OCI-LY3 (cell line): ENCODE measurements around the gene DDO.

Source experiments
- H2AFZ ChIP-seq: fragments of 200-600, 300-600 bp; shearing (Covaris generic); 2 replicates; pipeline ENCODE4 v1.6.0; 2014; ENCODE audit warnings: antibody characterized with exemption, low read depth, low read length
- H3K27ac ChIP-seq: fragments of 200-600, 300-600 bp; sonication (generic); 2 replicates; pipeline ENCODE4 v1.5.1; 2014; ENCODE audit warnings: mild to moderate bottlenecking, low read length, moderate library complexity, mixed read lengths
- H3K27me3 ChIP-seq: fragments of 200-600, 300-600 bp; sonication (generic); 2 replicates; pipeline ENCODE4 v1.6.1; 2014; ENCODE audit warnings: low read depth, low read length, mixed read lengths
- H3K36me3 ChIP-seq: fragments of 200-600, 300-600 bp; sonication (generic); replicated peaks from 2 replicates; pipeline ENCODE3; 2014; ENCODE audit warnings: low read depth, low read length, mixed read lengths
- H3K4me1 ChIP-seq: fragments of 300-600, 200-600 bp; sonication (generic); 2 replicates; pipeline ENCODE4 v1.6.1; 2014; ENCODE audit warnings: low read length, mixed read lengths
- H3K4me2 ChIP-seq: fragments of 200-600, 300-600 bp; sonication (generic); 2 replicates; pipeline ENCODE4 v1.6.1; 2014; ENCODE audit warnings: low read length, mixed read lengths
- H3K4me3 ChIP-seq: fragments of 300-600, 200-600 bp; sonication (generic); 2 replicates; pipeline ENCODE4 v1.5.1; 2014; ENCODE audit warnings: antibody characterized with exemption, mild to moderate bottlenecking, low read length, moderate library complexity
- H3K79me2 ChIP-seq: fragments of 300-600, 200-600 bp; shearing (Covaris generic); 2 replicates; pipeline ENCODE4 v1.6.1; 2014; ENCODE audit warnings: mild to moderate bottlenecking, low read length, mixed read lengths
- H3K9ac ChIP-seq: fragments of 300-600, 200-600 bp; shearing (Covaris generic); 2 replicates; pipeline ENCODE4 v1.6.0; 2014; ENCODE audit warnings: mild to moderate bottlenecking, low read length, moderate library complexity
- H3K9me3 ChIP-seq: fragments of 200-600, 300-600 bp; shearing (Covaris generic); 2 replicates; pipeline ENCODE4 v1.6.1; 2014; ENCODE audit warnings: low read length, mixed read lengths; ENCODE audit not compliant: insufficient read depth
- H4K20me1 ChIP-seq: fragments of 200-600, 300-600 bp; sonication (generic); 2 replicates; pipeline ENCODE4 v1.6.1; 2016; ENCODE audit warnings: low read length, mixed read lengths; ENCODE audit not compliant: insufficient read depth
- EZH2phosphoT487 ChIP-seq: fragments of 200-600 bp; shearing (Covaris generic); IDR thresholded peaks from 2 replicates; pipeline ENCODE4 v1.6.1; 2018; ENCODE audit warnings: antibody characterized with exemption, mixed run types, low read depth
- TF ChIP-seq, protein P1 (sequence below): fragments of 200-600, 300-600 bp; sonication (generic); IDR thresholded peaks from 2 replicates; pipeline ENCODE4 v1.5.1; 2014; ENCODE audit warnings: antibody characterized with exemption, low read length, low read depth

DDO gene

DNA sequence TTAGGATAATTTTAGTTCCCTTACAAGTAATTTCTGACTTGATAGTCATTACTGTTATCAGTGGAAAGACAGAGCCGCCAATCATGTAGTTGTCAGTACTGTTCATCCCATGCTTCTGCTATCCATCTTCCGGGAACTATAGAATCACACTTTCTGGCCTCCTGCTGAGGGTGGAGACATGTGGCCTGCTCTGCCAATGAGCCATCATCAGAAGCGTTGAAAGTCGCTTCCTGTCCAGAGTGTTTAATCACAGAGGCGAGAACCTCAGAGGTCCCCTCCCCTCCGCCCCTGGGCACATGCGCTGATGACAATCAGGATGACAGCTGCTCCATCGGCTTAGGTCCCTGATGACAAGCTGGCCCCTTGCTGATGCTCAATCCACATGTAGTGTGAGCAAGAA is 3.0 kb downstream of the DDO start:
- no peak for TF ChIP-seq EZH2phosphoT487
- TF ChIP-seq, protein P1, sequence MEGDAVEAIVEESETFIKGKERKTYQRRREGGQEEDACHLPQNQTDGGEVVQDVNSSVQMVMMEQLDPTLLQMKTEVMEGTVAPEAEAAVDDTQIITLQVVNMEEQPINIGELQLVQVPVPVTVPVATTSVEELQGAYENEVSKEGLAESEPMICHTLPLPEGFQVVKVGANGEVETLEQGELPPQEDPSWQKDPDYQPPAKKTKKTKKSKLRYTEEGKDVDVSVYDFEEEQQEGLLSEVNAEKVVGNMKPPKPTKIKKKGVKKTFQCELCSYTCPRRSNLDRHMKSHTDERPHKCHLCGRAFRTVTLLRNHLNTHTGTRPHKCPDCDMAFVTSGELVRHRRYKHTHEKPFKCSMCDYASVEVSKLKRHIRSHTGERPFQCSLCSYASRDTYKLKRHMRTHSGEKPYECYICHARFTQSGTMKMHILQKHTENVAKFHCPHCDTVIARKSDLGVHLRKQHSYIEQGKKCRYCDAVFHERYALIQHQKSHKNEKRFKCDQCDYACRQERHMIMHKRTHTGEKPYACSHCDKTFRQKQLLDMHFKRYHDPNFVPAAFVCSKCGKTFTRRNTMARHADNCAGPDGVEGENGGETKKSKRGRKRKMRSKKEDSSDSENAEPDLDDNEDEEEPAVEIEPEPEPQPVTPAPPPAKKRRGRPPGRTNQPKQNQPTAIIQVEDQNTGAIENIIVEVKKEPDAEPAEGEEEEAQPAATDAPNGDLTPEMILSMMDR = no peak
- H3K27me3 ChIP-seq = no peaks in the 10 kb centered on the region
- no peak overlapping the region for H3K9ac ChIP-seq

GRCh38 chr6:110410511-110410910 is 4.9 kb downstream of the DDO start:
- H4K20me1 ChIP-seq = no peaks in the 10 kb centered on the region
- no peaks in the 10 kb centered on the region for H3K27me3 ChIP-seq
- H3K4me3 ChIP-seq = no peak overlapping the region
- no peak for TF ChIP-seq EZH2phosphoT487
- TF ChIP-seq, protein P1 = no peak
- H3K9me3 ChIP-seq = no peaks in the 10 kb centered on the region
- no peaks in the 10 kb centered on the region for H3K79me2 ChIP-seq
- no peak overlapping the region for H3K27ac ChIP-seq
- no peak overlapping the region for H3K9ac ChIP-seq
- H3K4me1 ChIP-seq = no peaks in the 10 kb centered on the region
- no peak overlapping the region for H2AFZ ChIP-seq
- no peaks in the 10 kb centered on the region for H3K36me3 ChIP-seq
- H3K4me2 ChIP-seq = no peak overlapping the region

More for the DNA sequence above, 3.0 kb downstream of the DDO start:
- no peaks in the 10 kb centered on the region for H3K36me3 ChIP-seq
- H4K20me1 ChIP-seq = no peaks in the 10 kb centered on the region
- H3K27ac ChIP-seq = no peak overlapping the region
- H3K4me2 ChIP-seq = no peak overlapping the region
- H3K4me3 ChIP-seq = no peak overlapping the region
- H3K4me1 ChIP-seq = no peaks in the 10 kb centered on the region
- H3K9me3 ChIP-seq = no peaks in the 10 kb centered on the region
- H2AFZ ChIP-seq = no peak overlapping the region
- H3K79me2 ChIP-seq = no peaks in the 10 kb centered on the region

DNA sequence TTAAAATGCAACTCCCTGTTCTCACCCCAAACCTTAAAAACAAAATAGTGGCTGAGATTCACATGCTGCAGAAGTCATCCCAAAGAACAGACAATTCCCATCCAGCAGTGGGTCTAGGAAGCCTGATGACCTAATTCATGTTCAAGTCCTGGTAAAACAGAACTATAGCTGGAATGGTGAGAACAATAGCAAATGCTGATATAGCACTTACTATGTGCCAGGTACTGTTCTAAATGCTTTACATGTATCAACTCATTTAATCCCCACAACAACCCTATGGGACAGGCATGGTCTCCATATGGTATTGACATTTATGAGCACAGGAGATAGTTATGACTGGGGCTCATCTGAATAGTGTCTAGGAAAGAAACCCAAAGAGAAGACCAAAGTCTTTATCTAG is 5.6 kb downstream of the DDO start:
- Histone ChIP-seq H3K36me3 (no peaks in the 10 kb centered on the region), H3K27me3 (no peaks in the 10 kb centered on the region), H3K4me1 (no peaks in the 10 kb centered on the region), H3K4me2 (no peak overlapping the region), H2AFZ (no peak overlapping the region), H3K27ac (no peak overlapping the region), H3K4me3 (no peak overlapping the region), H3K9ac (no peak overlapping the region), H3K9me3 (no peaks in the 10 kb centered on the region), H4K20me1 (no peaks in the 10 kb centered on the region), H3K79me2 (no peaks in the 10 kb centered on the region)
- TF ChIP-seq EZH2phosphoT487 = no peak
- TF ChIP-seq, protein P1 = no peak

DNA sequence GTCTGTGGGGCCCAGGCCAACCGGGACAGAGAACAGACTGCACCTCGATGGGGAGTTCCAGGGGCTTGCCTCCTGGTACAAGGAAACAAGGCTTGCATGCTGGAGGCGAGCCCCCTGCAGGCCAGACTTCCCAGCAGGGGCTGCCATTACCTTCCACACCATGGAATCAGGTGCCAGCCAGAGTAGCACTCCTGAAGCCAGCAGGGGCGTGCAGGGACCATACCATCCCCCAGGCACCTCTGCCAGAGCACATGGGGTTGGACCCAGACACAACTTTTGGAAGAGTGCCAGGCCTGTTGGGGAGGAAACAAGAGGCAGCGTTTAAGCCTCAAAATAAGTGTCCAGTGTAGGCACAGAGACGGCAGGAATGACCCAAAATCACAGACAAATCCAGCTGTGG is 6.5 kb downstream of the DDO start:
- H4K20me1 ChIP-seq = no peaks in the 10 kb centered on the region
- TF ChIP-seq, protein P1 = no peak
- TF ChIP-seq EZH2phosphoT487 = no peak

More for the DNA sequence above, 6.5 kb downstream of the DDO start:
- no peaks in the 10 kb centered on the region for H3K4me1 ChIP-seq
- no peak overlapping the region for H3K9ac ChIP-seq
- no peak overlapping the region for H2AFZ ChIP-seq
- H3K36me3 ChIP-seq = no peaks in the 10 kb centered on the region
- H3K9me3 ChIP-seq = no peaks in the 10 kb centered on the region
- H3K27ac ChIP-seq = no peak overlapping the region
- H3K79me2 ChIP-seq = no peaks in the 10 kb centered on the region
- no peak overlapping the region for H3K4me2 ChIP-seq
- H3K4me3 ChIP-seq = no peak overlapping the region
- H3K27me3 ChIP-seq = no peaks in the 10 kb centered on the region
